WTC11 (cell line): ENCODE results near the gene GP9. TPM values are rescaled to one million over a fixed set of nuclear protein-coding genes. Genes with fewer than 3 reads are reported as not detected.
"Not testable (repeated sequence)": the region's sequence is repeated elsewhere in the genome, so short reads cannot be mapped to it uniquely, and the experiment has no call there.

Experiments
- ATAC-seq: fragments of 200-7000 bp; cut with Tn5 transposase; 2 replicates; pipeline ENCODE4 v1.10.0; 2021; ENCODE audit warnings: mild to moderate bottlenecking, moderate library complexity
- CTCF ChIA-PET: fragments of 300-600 bp; sonication (Branson Sonifier 250); formaldehyde crosslinking; loops from one replicate; lab custom pipeline; 2021; ENCODE audit warnings: antibody characterized with exemption; lab: Charles Lee
- POLR2A ChIA-PET: fragments of 350-600 bp; sonication (Branson Sonifier 250); formaldehyde crosslinking; loops from one replicate; lab custom pipeline; 2021; ENCODE audit warnings: antibody characterized with exemption; lab: Charles Lee
- DNase-seq: peaks from one replicate; pipeline ENCODE4 v3.0.0; 2021; ENCODE audit warnings: low spot score
- H3K27ac Mint-ChIP-seq: 2 replicates; pipeline ENCODE4 v1.8.0; 2021; ENCODE audit warnings: mixed read lengths
- H3K27me3 Mint-ChIP-seq: 2 replicates; pipeline ENCODE4 v1.8.0; 2021; ENCODE audit warnings: low read depth, mild to moderate bottlenecking, moderate library complexity, mixed read lengths
- H3K36me3 Mint-ChIP-seq: 2 replicates; pipeline ENCODE4 v1.8.0; 2021; ENCODE audit warnings: mixed read lengths
- H3K4me1 Mint-ChIP-seq: 2 replicates; pipeline ENCODE4 v1.8.0; 2022; ENCODE audit warnings: mixed read lengths
- H3K4me3 Mint-ChIP-seq: 2 replicates; pipeline ENCODE4 v1.8.0; 2021; ENCODE audit warnings: mild to moderate bottlenecking, moderate library complexity, mixed read lengths
- H3K9me3 Mint-ChIP-seq: 2 replicates; pipeline ENCODE4 v1.8.0; 2021; ENCODE audit warnings: mixed read lengths
- E2F1 ChIP-seq: sonication (generic); formaldehyde crosslinking; IDR thresholded peaks from 2 replicates; pipeline ENCODE4 v1.8.0; 2022; ENCODE audit warnings: mild to moderate bottlenecking, missing genetic modification reagents
- ELF4 ChIP-seq: sonication (generic); formaldehyde crosslinking; IDR thresholded peaks from 2 replicates; pipeline ENCODE4 v1.8.1; 2022; ENCODE audit warnings: low read depth, mild to moderate bottlenecking, moderate library complexity, missing genetic modification reagents
- ETV6 ChIP-seq: sonication (generic); formaldehyde crosslinking; IDR thresholded peaks from 2 replicates; pipeline ENCODE4 v1.8.1; 2022; ENCODE audit warnings: mild to moderate bottlenecking, missing genetic modification reagents
- MLX ChIP-seq: sonication (generic); formaldehyde crosslinking; IDR thresholded peaks from 2 replicates; pipeline ENCODE4 v1.8.1; 2023; ENCODE audit warnings: mild to moderate bottlenecking, missing genetic modification reagents, moderate library complexity
- NFYB ChIP-seq: sonication (generic); formaldehyde crosslinking; conservative IDR thresholded peaks from 2 replicates; pipeline ENCODE4 v1.8.0; 2022; ENCODE audit warnings: low read depth, missing genetic modification reagents
- NR2C2 ChIP-seq: sonication (generic); formaldehyde crosslinking; IDR thresholded peaks from 2 replicates; pipeline ENCODE4 v1.8.0; 2022; ENCODE audit warnings: mild to moderate bottlenecking, missing genetic modification reagents
- RELA ChIP-seq: sonication (generic); formaldehyde crosslinking; IDR thresholded peaks from 2 replicates; pipeline ENCODE4 v1.8.1; 2022; ENCODE audit warnings: missing genetic modification reagents, mild to moderate bottlenecking, borderline replicate concordance
- SP1 ChIP-seq: sonication (generic); formaldehyde crosslinking; conservative IDR thresholded peaks from 2 replicates; pipeline ENCODE4 v1.8.1; 2022; ENCODE audit warnings: missing genetic modification reagents
- TP53 ChIP-seq: sonication (generic); formaldehyde crosslinking; IDR thresholded peaks from 2 replicates; pipeline ENCODE4 v1.8.1; 2023; ENCODE audit warnings: mild to moderate bottlenecking, missing genetic modification reagents
- ZBTB21 ChIP-seq: sonication (generic); formaldehyde crosslinking; IDR thresholded peaks from 2 replicates; pipeline ENCODE4 v1.8.1; 2023; ENCODE audit warnings: mild to moderate bottlenecking, missing genetic modification reagents, borderline replicate concordance
- ZMAT4 ChIP-seq: fragments of 250-450 bp; sonication (Bioruptor Pico); IDR thresholded peaks from 2 replicates; pipeline ENCODE4 v1.9.0; 2021; ENCODE audit warnings: mild to moderate bottlenecking
- ZNF219 ChIP-seq: sonication (generic); formaldehyde crosslinking; IDR thresholded peaks from 2 replicates; pipeline ENCODE4 v1.8.0; 2023; ENCODE audit warnings: missing genetic modification reagents, mild to moderate bottlenecking, borderline replicate concordance
- ZNF317 ChIP-seq: sonication (generic); formaldehyde crosslinking; IDR thresholded peaks from 2 replicates; pipeline ENCODE4 v1.8.1; 2023; ENCODE audit warnings: low read depth, mild to moderate bottlenecking, moderate library complexity, missing genetic modification reagents, borderline replicate concordance
- ZNF423 ChIP-seq: fragments of 250-450 bp; sonication (Bioruptor Pico); IDR thresholded peaks from 2 replicates; pipeline ENCODE4 v2.1.2; 2022; ENCODE audit warnings: mild to moderate bottlenecking, moderate library complexity
- ZNF532 ChIP-seq: fragments of 250-450 bp; sonication (Bioruptor Pico); IDR thresholded peaks from 2 replicates; pipeline ENCODE4 v1.9.0; 2021; ENCODE audit warnings: mild to moderate bottlenecking, borderline replicate concordance
- total RNA-seq: library from RNA; stranded (reverse); gene quantifications from 3 replicates; pipeline ENCODE4 v1.2.3, GENCODE V29; 2021
- TF ChIP-seq, protein P1 (sequence below): sonication (generic); formaldehyde crosslinking; IDR thresholded peaks from 2 replicates; pipeline ENCODE4 v1.8.1; 2023; ENCODE audit warnings: mild to moderate bottlenecking, missing genetic modification reagents, borderline replicate concordance
- TF ChIP-seq, protein P2 (sequence below): sonication (generic); formaldehyde crosslinking; conservative IDR thresholded peaks from 2 replicates; pipeline ENCODE4 v1.8.1; 2022; ENCODE audit warnings: mild to moderate bottlenecking, missing genetic modification reagents

The GP9 gene
- total RNA-seq, 1 experiment from 2014 or later: not detected

- TF ChIP-seq, protein P1, sequence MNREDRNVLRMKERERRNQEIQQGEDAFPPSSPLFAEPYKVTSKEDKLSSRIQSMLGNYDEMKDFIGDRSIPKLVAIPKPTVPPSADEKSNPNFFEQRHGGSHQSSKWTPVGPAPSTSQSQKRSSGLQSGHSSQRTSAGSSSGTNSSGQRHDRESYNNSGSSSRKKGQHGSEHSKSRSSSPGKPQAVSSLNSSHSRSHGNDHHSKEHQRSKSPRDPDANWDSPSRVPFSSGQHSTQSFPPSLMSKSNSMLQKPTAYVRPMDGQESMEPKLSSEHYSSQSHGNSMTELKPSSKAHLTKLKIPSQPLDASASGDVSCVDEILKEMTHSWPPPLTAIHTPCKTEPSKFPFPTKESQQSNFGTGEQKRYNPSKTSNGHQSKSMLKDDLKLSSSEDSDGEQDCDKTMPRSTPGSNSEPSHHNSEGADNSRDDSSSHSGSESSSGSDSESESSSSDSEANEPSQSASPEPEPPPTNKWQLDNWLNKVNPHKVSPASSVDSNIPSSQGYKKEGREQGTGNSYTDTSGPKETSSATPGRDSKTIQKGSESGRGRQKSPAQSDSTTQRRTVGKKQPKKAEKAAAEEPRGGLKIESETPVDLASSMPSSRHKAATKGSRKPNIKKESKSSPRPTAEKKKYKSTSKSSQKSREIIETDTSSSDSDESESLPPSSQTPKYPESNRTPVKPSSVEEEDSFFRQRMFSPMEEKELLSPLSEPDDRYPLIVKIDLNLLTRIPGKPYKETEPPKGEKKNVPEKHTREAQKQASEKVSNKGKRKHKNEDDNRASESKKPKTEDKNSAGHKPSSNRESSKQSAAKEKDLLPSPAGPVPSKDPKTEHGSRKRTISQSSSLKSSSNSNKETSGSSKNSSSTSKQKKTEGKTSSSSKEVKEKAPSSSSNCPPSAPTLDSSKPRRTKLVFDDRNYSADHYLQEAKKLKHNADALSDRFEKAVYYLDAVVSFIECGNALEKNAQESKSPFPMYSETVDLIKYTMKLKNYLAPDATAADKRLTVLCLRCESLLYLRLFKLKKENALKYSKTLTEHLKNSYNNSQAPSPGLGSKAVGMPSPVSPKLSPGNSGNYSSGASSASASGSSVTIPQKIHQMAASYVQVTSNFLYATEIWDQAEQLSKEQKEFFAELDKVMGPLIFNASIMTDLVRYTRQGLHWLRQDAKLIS (CRISPR knock-in tag): no peak
- TF ChIP-seq ZBTB21 (CRISPR knock-in tag) (no peak), RELA (no peak), NFYB (CRISPR knock-in tag) (no peak), ELF4 (CRISPR knock-in tag) (no peak), ETV6 (CRISPR knock-in tag) (no peak), ZNF317 (CRISPR knock-in tag) (no peak), ZNF219 (CRISPR knock-in tag) (no peak), ZNF423 (CRISPR knock-in tag) (no peak), TP53 (no peak), MLX (CRISPR knock-in tag) (no peak), ZMAT4 (no peak), SP1 (no peak)
- TF ChIP-seq, protein P2, sequence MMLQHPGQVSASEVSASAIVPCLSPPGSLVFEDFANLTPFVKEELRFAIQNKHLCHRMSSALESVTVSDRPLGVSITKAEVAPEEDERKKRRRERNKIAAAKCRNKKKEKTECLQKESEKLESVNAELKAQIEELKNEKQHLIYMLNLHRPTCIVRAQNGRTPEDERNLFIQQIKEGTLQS (CRISPR knock-in tag): no peak
Measured at GRCh38 chr3:129106866-129107565, 46.4 kb downstream of the GP9 start (continued).

DNA sequence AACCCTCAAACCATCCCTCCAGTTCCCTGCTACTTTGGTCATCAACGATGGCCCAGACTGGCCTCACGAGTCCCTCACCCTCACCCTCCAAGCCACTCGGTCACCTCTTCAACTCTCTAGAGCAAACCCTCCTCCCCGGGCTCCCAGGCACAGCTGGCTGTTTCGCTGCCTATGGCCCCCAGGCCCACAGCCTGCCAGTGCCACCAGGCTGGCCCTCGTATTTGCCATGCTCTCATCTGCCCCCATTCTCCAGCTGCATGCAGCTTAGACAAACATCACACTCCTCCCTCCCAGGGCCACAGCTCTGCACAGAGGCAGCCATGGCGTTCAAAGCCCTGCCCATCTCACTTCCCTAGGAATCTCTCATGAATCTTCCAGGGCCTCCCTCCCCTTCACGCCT is 47.2 kb downstream of the GP9 start:
- POLR2A ChIA-PET: no interaction called here
- no peaks in the 10 kb centered on the region for H3K9me3 Mint-ChIP-seq
- no peaks in the 10 kb centered on the region for H3K27me3 Mint-ChIP-seq
- TF ChIP-seq ZNF532: no peak
- TF ChIP-seq E2F1 (CRISPR knock-in tag): no peak
- no peak for TF ChIP-seq NR2C2
- peak overlapping the region; percentile 60; the same call in 1 of the 2 replicates for H3K27ac Mint-ChIP-seq
- no peaks in the 10 kb centered on the region; the same call in 1 of the 2 replicates for H3K4me1 Mint-ChIP-seq
- no peak overlapping the region for H3K4me3 Mint-ChIP-seq
- DNase-seq (no peak), ATAC-seq (no peak)
- CTCF ChIA-PET: interaction anchor here (2.3 kb wide), 1 partner anchor 137 kb away, joined by 13 read pairs; no protein-coding TSS in a partner anchor
- peaks cover 11% of the 10 kb centered on the region for H3K36me3 Mint-ChIP-seq

- ATAC-seq, H3K27ac Mint-ChIP-seq, H3K27me3 Mint-ChIP-seq, H3K4me3 Mint-ChIP-seq, H3K9me3 Mint-ChIP-seq, DNase-seq: not testable (repeated sequence)
- peaks cover 11% of the 10 kb centered on the region for H3K36me3 Mint-ChIP-seq
- peaks cover 20% of the 10 kb centered on the region for H3K4me1 Mint-ChIP-seq
- CTCF ChIA-PET: interaction anchor here (0.7 kb wide), 1 partner anchor 20 kb away, joined by 3 read pairs; no protein-coding TSS in a partner anchor
- POLR2A ChIA-PET: interaction anchor here (0.6 to 0.7 kb wide), 2 partner anchors 11 to 1045 kb away, joined by 3 read pairs; partner anchors contain the start of gene RAB43
Measured at GRCh38 chr3:129111076-129111780, 50.6 kb downstream of the GP9 start.
